ENCODE measurements around the gene GPRC5C. TPM values are rescaled to one million over a fixed set of nuclear protein-coding genes. Genes with fewer than 3 reads are reported as not detected.

Gene GPRC5C
- total RNA-seq, 4 donors from 2014 or later, result 61.1 to 173 (median 107) TPM

DNA sequence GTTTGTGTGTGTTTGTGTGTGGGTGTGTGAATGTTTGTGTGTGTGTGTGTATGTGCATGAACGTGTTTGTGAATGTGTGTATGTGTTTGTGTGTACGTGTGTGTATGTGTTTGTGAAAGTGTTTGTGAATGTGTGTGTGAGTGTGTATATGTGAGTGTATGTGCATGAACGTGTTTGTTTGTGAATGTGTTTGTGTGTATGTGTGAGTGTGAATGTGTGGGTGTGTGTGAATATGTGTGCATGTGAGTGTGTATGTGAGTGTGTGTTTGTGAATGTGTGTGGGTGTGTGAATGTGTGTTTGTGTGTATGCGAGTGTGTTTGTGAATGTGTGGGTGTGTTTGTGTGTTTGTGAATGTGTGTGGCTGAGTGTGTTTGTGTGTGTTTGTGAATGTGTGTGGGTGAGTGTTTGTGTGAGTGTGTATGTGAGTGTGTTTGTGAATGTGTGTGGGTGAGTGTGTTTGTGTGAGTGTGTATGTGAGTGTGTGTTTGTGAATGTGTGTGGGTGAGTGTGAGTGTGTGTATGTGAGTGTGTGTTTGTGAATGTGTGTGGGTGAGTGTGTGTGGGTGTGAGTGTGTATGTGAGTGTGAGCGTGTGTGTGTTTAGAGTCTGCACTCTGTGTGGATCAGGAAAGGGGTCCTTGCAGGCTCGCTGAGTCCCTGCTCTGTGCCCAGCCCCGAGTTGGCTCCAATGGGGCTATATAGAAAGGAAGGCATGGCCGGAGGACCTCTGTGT lies 33.7 kb downstream of the GPRC5C start:
- H3K4me3 ChIP-seq, result peak overlapping the region in 1 of 4 donors; percentile 51
- peak overlapping the region; percentile 64 to 84 (median 78) for H3K27ac ChIP-seq
- peaks cover 0 to 18% (median 11%) of the 10 kb centered on the region in 4 donors for H3K4me1 ChIP-seq
- H3K9me3 ChIP-seq, result no peaks in the 10 kb centered on the region
- DNase-seq, result no peak
- no peaks in the 10 kb centered on the region for H3K36me3 ChIP-seq
- H3K27me3 ChIP-seq, result no peaks in the 10 kb centered on the region
- TF ChIP-seq, protein P1, sequence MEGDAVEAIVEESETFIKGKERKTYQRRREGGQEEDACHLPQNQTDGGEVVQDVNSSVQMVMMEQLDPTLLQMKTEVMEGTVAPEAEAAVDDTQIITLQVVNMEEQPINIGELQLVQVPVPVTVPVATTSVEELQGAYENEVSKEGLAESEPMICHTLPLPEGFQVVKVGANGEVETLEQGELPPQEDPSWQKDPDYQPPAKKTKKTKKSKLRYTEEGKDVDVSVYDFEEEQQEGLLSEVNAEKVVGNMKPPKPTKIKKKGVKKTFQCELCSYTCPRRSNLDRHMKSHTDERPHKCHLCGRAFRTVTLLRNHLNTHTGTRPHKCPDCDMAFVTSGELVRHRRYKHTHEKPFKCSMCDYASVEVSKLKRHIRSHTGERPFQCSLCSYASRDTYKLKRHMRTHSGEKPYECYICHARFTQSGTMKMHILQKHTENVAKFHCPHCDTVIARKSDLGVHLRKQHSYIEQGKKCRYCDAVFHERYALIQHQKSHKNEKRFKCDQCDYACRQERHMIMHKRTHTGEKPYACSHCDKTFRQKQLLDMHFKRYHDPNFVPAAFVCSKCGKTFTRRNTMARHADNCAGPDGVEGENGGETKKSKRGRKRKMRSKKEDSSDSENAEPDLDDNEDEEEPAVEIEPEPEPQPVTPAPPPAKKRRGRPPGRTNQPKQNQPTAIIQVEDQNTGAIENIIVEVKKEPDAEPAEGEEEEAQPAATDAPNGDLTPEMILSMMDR (IDR thresholded peaks at IDR 0.05), result no peak
- TF ChIP-seq POLR2A (IDR thresholded peaks at IDR 0.05), result no peak

DNA sequence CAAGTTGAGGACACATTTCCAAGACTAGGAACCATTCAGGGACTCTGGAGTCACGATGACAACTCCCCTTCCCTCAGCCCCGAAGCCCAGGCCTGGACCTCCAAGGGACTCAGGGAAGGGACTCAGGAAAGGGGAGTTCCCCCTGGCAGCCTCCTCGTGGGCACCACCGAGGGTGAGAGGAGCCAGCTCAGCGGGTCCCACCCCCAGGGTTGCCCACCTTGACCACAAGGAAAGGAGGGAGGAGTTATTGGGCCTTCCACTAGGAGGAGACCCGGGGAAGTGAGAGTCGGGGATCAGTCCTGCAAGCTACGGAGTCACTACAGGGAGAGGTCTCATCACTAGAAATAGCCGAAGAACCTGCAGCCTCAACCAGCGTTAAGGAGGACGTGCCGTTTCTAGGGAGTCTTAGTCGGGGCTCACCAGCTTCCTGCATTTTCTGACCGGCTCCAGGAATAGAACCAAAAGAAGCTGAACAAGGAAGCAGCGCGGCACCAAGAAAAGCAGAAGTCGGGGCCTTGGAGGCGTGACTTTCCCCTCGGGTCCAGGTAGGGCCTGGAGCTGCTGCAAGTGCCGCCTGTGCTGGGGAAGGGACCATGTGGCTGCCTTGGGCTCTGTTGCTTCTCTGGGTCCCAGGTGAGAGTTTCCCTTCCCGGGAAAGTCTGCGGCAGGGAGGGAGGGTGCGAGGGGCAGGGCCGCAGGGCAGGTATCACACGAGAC lies 34.4 kb downstream of the GPRC5C start, which contains the start of gene CD300A:
CD300A (plus strand) TSS at position 524 of the 717 bp plus-strand sequence; CDS start at position 594, 70 bp downstream.
- Histone ChIP-seq H3K27me3 (no peaks in the 10 kb centered on the region), H3K27ac (peak within 1 kb of the TSS; percentile 64 to 84 (median 78)), H3K36me3 (no peaks in the 10 kb centered on the region), H3K4me1 (peaks cover 0 to 18% (median 11%) of the 10 kb centered on the region in 4 donors), H3K4me3 (peak within 1 kb of the TSS; percentile 34 to 51 (median 40)), H3K9me3 (no peaks in the 10 kb centered on the region)
- DNase-seq, result peak in 2 of 3 donors; percentile 69 to 79
- TF ChIP-seq, protein P1 (IDR thresholded peaks at IDR 0.05), result no peak
- TF ChIP-seq POLR2A (IDR thresholded peaks at IDR 0.05), result no peak

DNA sequence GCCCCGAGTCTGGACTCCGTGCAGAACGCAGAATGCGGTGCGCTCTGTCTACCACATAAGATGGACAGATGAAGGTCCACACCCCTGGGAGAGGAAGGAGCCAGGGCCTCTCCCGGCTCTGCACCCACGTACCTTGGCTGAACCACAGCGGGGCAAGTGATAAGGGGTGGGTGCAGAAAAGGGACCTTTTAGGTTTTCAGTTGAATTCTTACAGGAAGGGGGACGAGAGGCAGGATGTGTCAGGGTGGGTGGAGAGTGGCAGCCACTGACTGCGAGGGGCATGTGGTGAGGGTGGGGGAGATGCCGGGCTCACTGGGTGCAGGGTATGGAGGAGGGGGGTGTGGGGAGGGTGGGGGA lies 34.9 kb downstream of the GPRC5C start:
- H3K4me1 ChIP-seq, result peaks cover 0 to 18% (median 11%) of the 10 kb centered on the region in 4 donors
- H3K4me3 ChIP-seq, result peak overlapping the region; percentile 34 to 51 (median 40)
- no peaks in the 10 kb centered on the region for H3K9me3 ChIP-seq
- peak overlapping the region; percentile 64 to 84 (median 78) for H3K27ac ChIP-seq
- DNase-seq, result no peak
- no peak for TF ChIP-seq POLR2A (IDR thresholded peaks at IDR 0.05)
- TF ChIP-seq, protein P1 (IDR thresholded peaks at IDR 0.05), result no peak
- H3K36me3 ChIP-seq, result no peaks in the 10 kb centered on the region
- no peaks in the 10 kb centered on the region for H3K27me3 ChIP-seq

DNA sequence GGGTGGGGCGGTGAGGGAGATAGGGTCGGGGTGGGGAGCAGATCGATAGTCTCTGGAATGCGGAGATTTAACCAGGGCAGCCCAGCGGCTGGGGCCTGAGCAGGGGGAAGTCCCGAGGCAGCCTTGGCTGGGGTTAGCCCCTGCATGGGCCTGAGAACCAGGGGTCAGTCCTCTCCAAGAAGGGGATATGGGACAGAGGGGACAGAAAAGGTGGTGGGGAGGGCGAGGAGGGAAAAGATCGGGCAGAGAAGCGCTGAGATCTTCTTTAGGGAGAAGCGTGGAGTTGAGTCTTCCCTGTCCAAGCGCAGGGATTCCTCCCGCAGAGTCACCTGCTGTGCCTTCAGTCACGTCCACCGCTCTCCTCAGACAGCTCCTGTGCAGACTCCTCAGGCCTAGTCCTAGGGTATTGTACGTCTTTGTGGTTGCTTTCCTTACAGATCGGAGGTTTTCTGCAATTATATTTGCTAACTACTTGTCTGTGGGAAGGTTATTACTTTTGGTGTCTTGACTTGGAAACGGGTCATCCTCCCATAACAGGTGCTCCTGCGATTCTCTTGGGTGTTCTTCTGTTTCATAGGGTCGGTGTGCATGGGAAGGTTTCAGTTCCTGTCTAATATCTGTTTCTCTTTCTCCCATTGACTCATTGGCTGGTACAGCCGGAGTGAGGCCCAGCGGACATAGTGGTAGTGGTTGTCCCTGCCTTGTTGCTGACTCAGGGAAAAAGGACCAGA lies 35.5 kb downstream of the GPRC5C start:
- peaks cover 0 to 17% (median 9%) of the 10 kb centered on the region in 4 donors for H3K4me1 ChIP-seq
- DNase-seq, result peak in 2 of 3 donors; percentile 67 to 69
- peak overlapping the region; percentile 34 to 51 (median 40) for H3K4me3 ChIP-seq
- no peaks in the 10 kb centered on the region for H3K9me3 ChIP-seq
- no peaks in the 10 kb centered on the region for H3K36me3 ChIP-seq
- H3K27ac ChIP-seq, result peak overlapping the region; percentile 64 to 84 (median 78)
- TF ChIP-seq, protein P1 (IDR thresholded peaks at IDR 0.05), result no peak
- TF ChIP-seq POLR2A (IDR thresholded peaks at IDR 0.05), result no peak
- no peaks in the 10 kb centered on the region for H3K27me3 ChIP-seq

DNA sequence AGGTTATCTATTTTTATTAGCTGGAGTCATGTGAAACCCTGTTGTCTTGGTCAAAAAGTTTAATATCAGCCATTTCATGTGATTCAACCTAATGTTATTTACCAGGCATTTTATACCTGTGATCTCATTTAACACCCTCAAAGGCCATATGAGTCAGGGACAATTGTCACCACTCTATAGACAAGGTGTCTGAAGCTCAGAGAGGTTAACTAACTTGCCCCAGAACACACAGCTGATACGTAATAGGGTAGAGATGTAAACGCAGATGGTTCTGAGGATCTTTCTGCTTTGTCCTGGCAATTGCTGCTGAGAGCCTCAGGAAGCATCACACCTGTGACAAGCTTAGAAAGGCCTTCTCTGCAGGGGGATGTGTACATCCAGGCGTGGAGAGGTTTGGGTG lies 39.5 kb downstream of the GPRC5C start:
- no peak for DNase-seq
- TF ChIP-seq, protein P1 (IDR thresholded peaks at IDR 0.05), result no peak
- TF ChIP-seq POLR2A (IDR thresholded peaks at IDR 0.05), result no peak
- Histone ChIP-seq H3K27ac (no peak overlapping the region), H3K4me3 (no peak overlapping the region), H3K36me3 (peaks cover 0 to 3% (median 0%) of the 10 kb centered on the region in 3 donors), H3K4me1 (peaks cover 0 to 4% (median 0%) of the 10 kb centered on the region in 4 donors), H3K9me3 (peaks cover 0 to 9% (median 0%) of the 10 kb centered on the region in 4 donors), H3K27me3 (no peaks in the 10 kb centered on the region)
